Liver (tissue), 9 donors: ENCODE measurements around the gene PLEKHG4. TPM values are rescaled to one million over a fixed set of nuclear protein-coding genes. Genes with fewer than 3 reads are reported as not detected.

Experiments used
- DNase-seq: peaks from one replicate; pipeline ENCODE4 v3.0.0-alpha.2; 2017; ENCODE audit warnings: low spot score
- H3K27ac ChIP-seq, 2 donors: one replicate each; pipeline ENCODE4 v1.7.0; 2013; ENCODE audit warnings: inconsistent platforms in 2 of 2, low read length in 2 of 2, control low read depth in 1 of 2, low read depth in 1 of 2, mild to moderate bottlenecking in 1 of 2
- H3K27me3 ChIP-seq, 4 donors: one replicate each; pipeline versions ENCODE4 v1.6.1 to v1.7.0; 2013; ENCODE audit warnings: low read length in 3 of 4, inconsistent platforms in 1 of 4, mild to moderate bottlenecking in 1 of 4, moderate library complexity in 1 of 4; ENCODE audit not compliant: control insufficient read depth in 4 of 4, insufficient read depth in 4 of 4
- H3K36me3 ChIP-seq, 4 donors: one replicate each; pipeline versions ENCODE4 v1.6.1 to v1.7.0; 2013; ENCODE audit warnings: low read length in 3 of 4, mild to moderate bottlenecking in 3 of 4, low read depth in 1 of 4, moderate library complexity in 1 of 4; ENCODE audit not compliant: control insufficient read depth in 4 of 4, insufficient read depth in 3 of 4
- H3K4me1 ChIP-seq, 4 donors: one replicate each; pipeline versions ENCODE4 v1.6.1 to v1.7.0; 2013; ENCODE audit warnings: low read length in 3 of 4, mild to moderate bottlenecking in 3 of 4, moderate library complexity in 1 of 4; ENCODE audit not compliant: control insufficient read depth in 4 of 4, insufficient read depth in 4 of 4
- H3K4me3 ChIP-seq, 3 donors: one replicate each; pipeline versions ENCODE4 v1.6.1 to v1.7.0; 2013; ENCODE audit warnings: low read length in 3 of 3, control low read depth in 1 of 3, low read depth in 1 of 3, mild to moderate bottlenecking in 1 of 3
- H3K9ac ChIP-seq, 2 donors: one replicate each; pipeline ENCODE4 v1.7.0; 2013; ENCODE audit warnings: low read length in 2 of 2, mild to moderate bottlenecking in 2 of 2, moderate library complexity in 2 of 2, control low read depth in 1 of 2, low read depth in 1 of 2
- H3K9me3 ChIP-seq, 4 donors: one replicate each; pipeline versions ENCODE4 v1.6.1 to v1.7.0; 2013; ENCODE audit warnings: low read length in 3 of 4; ENCODE audit not compliant: control insufficient read depth in 4 of 4
- CTCF ChIP-seq: fragments of 150-350 bp; IDR thresholded peaks from 2 replicates; pipeline ENCODE4 v1.5.1; 2017; ENCODE audit warnings: improper control_type of control experiment, low read depth, low read length; ENCODE audit not compliant: missing input control
- EGR1 ChIP-seq, 2 donors: IDR thresholded peaks; 2 replicates each; pipeline ENCODE4 v1.6.1; 2016 to 2018; ENCODE audit warnings: antibody characterized with exemption in 2 of 2, low read depth in 2 of 2
- FOXA1 ChIP-seq: IDR thresholded peaks from 2 replicates; pipeline ENCODE4 v1.6.1; 2016; ENCODE audit warnings: antibody characterized with exemption
- FOXA2 ChIP-seq: IDR thresholded peaks from 2 replicates; pipeline ENCODE4 v1.6.1; 2016; ENCODE audit warnings: antibody characterized with exemption
- GABPA ChIP-seq, 2 donors: IDR thresholded peaks in 1 of 2; conservative IDR thresholded peaks in 1 of 2; 2 replicates each; pipeline ENCODE4 v1.6.1; 2016; ENCODE audit warnings: antibody characterized with exemption in 2 of 2, mild to moderate bottlenecking in 1 of 2, moderate library complexity in 1 of 2
- HNF4A ChIP-seq, 2 donors: conservative IDR thresholded peaks; 2 replicates each; pipeline ENCODE4 v1.6.1; 2016; ENCODE audit warnings: antibody characterized with exemption in 2 of 2, mild to moderate bottlenecking in 2 of 2
- MAX ChIP-seq: IDR thresholded peaks from 2 replicates; pipeline ENCODE4 v1.6.1; 2016; ENCODE audit warnings: antibody characterized with exemption
- NR2F2 ChIP-seq: IDR thresholded peaks from 2 replicates; pipeline ENCODE4 v1.6.1; 2016; ENCODE audit warnings: antibody characterized with exemption
- RAD21 ChIP-seq, 2 donors: IDR thresholded peaks; 2 replicates each; pipeline ENCODE4 v1.6.1; 2016; ENCODE audit warnings: antibody characterized with exemption in 2 of 2, mild to moderate bottlenecking in 2 of 2
- RXRA ChIP-seq, 2 donors: IDR thresholded peaks; 2 replicates each; pipeline ENCODE4 v1.6.1; 2017 to 2018; ENCODE audit warnings: antibody characterized with exemption in 2 of 2, mild to moderate bottlenecking in 1 of 2
- TAF1 ChIP-seq: conservative IDR thresholded peaks from 2 replicates; pipeline ENCODE4 v1.6.1; 2016; ENCODE audit warnings: antibody characterized with exemption, mild to moderate bottlenecking
- YY1 ChIP-seq: IDR thresholded peaks from 2 replicates; pipeline ENCODE4 v1.6.1; 2016; ENCODE audit warnings: antibody characterized with exemption, mild to moderate bottlenecking
- WGBS: extraction: QIAGEN DNeasy Blood & Tissue Kit; methylation state at CpG from one replicate; pipeline ENCODE4 v1.1.7; 2013; 5-methylcytosine and 5-hydroxymethylcytosine counted together
- polyA plus RNA-seq, 2 donors: library from polyadenylated mRNA; stranded (reverse) in 1 of 2; unstranded in 1 of 2; fragments of 200-250 nt in 1 of 2; fragments of >200 nt in 1 of 2; fragmentation: Nextera tagmentation in 1 of 2; extraction: Ambion mirVana in 1 of 2; gene quantifications; one replicate each; pipeline versions ENCODE4 v1.2.1 to v1.2.3, GENCODE V29; 2013 to 2015
- total RNA-seq, 2 donors: library from RNA; depleted of rRNA; stranded (reverse); fragments of >200 nt; gene quantifications; one replicate each; pipeline ENCODE4 v1.2.3, GENCODE V29; 2014
- TF ChIP-seq, protein P1 (sequence below): IDR thresholded peaks from 2 replicates; pipeline ENCODE4 v1.6.1; 2016; ENCODE audit warnings: antibody characterized with exemption
- TF ChIP-seq, protein P2 (sequence below): IDR thresholded peaks from 2 replicates; pipeline ENCODE4 v1.6.1; 2016; ENCODE audit warnings: antibody characterized with exemption, mild to moderate bottlenecking
- donor health status: healthy.
- donor health status: healthy.
- donor health status: healthy.
- donor health status: healthy.
- donor health status: healthy.

The PLEKHG4 gene
- total and polyA plus RNA-seq, 4 donors: 0.21 to 2.6 (median 0.68) TPM

DNA sequence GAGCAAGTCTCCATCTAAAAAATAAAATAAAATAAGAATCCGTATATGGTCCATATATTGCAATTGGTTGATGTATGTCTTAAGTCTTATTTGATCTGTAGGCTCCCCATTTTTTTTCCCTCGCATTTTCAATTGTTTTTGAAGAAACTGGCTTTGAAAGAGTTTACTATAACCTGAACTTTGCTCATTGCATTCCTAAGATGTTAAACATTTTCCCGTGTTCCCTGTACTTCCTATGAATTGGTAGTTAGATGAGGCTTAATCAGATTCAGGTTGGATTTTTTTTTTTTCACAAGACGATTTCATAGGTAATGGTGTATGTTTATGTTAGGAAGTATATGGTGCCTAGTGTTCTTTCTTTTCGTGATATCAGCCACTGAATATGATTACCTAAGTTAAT lies 50.6 kb downstream of the PLEKHG4 start:
- TF ChIP-seq FOXA1: no peak
- no peak for TF ChIP-seq TAF1
- no peak for TF ChIP-seq NR2F2
- no peak for TF ChIP-seq HNF4A (conservative IDR thresholded peaks at IDR 0.05)
- TF ChIP-seq CTCF: no peak
- H3K4me3 ChIP-seq: no peak overlapping the region
- H3K4me1 ChIP-seq: peaks cover 0 to 4% (median 3%) of the 10 kb centered on the region in 4 donors
- DNase-seq: no peak
- H3K9ac ChIP-seq: no peak overlapping the region
- H3K27me3 ChIP-seq: no peaks in the 10 kb centered on the region
- no peak overlapping the region for H3K27ac ChIP-seq
- H3K36me3 ChIP-seq: no peaks in the 10 kb centered on the region
- H3K9me3 ChIP-seq: no peaks in the 10 kb centered on the region
- 67% methylated on average over 5 of the region's 5 CpGs for WGBS

DNA sequence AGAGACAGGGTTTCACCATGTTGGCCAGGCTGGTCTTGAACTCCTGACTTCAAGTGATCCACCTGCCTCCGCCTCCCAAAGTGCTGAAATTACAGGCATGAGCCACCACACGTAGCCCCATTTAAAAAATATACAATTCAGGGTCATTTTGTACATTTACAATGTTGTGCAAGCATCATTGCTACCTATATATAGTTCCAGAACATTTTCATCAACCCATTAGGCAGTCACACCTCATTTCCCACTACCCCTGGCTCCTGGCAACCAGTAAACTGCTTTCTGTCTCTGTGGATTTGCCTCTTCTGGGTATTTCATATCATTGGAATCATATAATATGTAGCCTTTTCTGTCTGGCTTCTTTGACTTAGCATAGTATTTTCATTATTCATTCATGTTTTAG lies 54.0 kb downstream of the PLEKHG4 start:
- DNase-seq: no peak
- Histone ChIP-seq H3K4me3 (no peak overlapping the region), H3K36me3 (no peaks in the 10 kb centered on the region), H3K9me3 (no peaks in the 10 kb centered on the region), H3K9ac (no peak overlapping the region), H3K4me1 (no peaks in the 10 kb centered on the region), H3K27me3 (no peaks in the 10 kb centered on the region), H3K27ac (no peak overlapping the region)
- TF ChIP-seq MAX (no peak), RAD21 (IDR thresholded peaks at IDR 0.05) (no peak), YY1 (no peak), EGR1 (IDR thresholded peaks at IDR 0.05; ENCODE audit: low read depth in 2 of 2) (no peak), TAF1 (no peak), FOXA2 (no peak), GABPA (IDR thresholded peaks at IDR 0.05 in 1 of 2, conservative IDR thresholded peaks at IDR 0.05 in 1 of 2) (no peak), RXRA (IDR thresholded peaks at IDR 0.05) (no peak)
- TF ChIP-seq, protein P1, sequence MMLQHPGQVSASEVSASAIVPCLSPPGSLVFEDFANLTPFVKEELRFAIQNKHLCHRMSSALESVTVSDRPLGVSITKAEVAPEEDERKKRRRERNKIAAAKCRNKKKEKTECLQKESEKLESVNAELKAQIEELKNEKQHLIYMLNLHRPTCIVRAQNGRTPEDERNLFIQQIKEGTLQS: no peak
- TF ChIP-seq, protein P2, sequence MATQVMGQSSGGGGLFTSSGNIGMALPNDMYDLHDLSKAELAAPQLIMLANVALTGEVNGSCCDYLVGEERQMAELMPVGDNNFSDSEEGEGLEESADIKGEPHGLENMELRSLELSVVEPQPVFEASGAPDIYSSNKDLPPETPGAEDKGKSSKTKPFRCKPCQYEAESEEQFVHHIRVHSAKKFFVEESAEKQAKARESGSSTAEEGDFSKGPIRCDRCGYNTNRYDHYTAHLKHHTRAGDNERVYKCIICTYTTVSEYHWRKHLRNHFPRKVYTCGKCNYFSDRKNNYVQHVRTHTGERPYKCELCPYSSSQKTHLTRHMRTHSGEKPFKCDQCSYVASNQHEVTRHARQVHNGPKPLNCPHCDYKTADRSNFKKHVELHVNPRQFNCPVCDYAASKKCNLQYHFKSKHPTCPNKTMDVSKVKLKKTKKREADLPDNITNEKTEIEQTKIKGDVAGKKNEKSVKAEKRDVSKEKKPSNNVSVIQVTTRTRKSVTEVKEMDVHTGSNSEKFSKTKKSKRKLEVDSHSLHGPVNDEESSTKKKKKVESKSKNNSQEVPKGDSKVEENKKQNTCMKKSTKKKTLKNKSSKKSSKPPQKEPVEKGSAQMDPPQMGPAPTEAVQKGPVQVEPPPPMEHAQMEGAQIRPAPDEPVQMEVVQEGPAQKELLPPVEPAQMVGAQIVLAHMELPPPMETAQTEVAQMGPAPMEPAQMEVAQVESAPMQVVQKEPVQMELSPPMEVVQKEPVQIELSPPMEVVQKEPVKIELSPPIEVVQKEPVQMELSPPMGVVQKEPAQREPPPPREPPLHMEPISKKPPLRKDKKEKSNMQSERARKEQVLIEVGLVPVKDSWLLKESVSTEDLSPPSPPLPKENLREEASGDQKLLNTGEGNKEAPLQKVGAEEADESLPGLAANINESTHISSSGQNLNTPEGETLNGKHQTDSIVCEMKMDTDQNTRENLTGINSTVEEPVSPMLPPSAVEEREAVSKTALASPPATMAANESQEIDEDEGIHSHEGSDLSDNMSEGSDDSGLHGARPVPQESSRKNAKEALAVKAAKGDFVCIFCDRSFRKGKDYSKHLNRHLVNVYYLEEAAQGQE: no peak
- 72% methylated on average over 2 of the region's 2 CpGs for WGBS

DNA sequence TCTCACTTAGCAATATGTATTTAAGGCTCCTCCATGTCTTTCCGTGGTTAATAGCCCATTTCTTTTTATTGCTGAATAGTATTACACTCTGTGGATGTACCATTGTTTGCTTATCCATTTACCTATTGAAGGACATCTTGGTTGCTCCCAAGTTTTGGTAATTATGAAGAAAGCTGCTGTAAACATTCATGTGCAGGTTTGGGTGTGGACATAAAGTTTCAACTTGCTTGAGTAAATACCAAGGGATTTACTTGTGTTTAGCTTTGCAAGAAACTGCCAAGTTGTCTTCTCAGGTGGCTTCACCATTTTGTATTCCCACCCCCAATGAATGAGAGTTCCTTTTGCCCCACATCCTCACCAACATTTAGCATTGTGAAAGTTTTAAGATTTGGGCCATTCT lies 56.8 kb downstream of the PLEKHG4 start:
- DNase-seq: no peak
- no peak overlapping the region for H3K27ac ChIP-seq
- no peaks in the 10 kb centered on the region for H3K36me3 ChIP-seq
- WGBS: 73% methylated on average over 1 of the region's 1 CpG
- TF ChIP-seq CTCF (no peak), RAD21 (IDR thresholded peaks at IDR 0.05) (no peak)
- H3K9me3 ChIP-seq: no peaks in the 10 kb centered on the region
- H3K4me3 ChIP-seq: no peak overlapping the region
- no peaks in the 10 kb centered on the region for H3K4me1 ChIP-seq
- no peak overlapping the region for H3K9ac ChIP-seq
- H3K27me3 ChIP-seq: no peaks in the 10 kb centered on the region
